HL-60/S4 treated with retinoic acid at 250 ng/mL for 4 days and 3 days (cell line): ENCODE measurements around the gene HJURP.

Experiments
- in situ Hi-C: fragments of 300-500 bp; cut with MboI; formaldehyde crosslinking; loops from 2 replicates; pipeline ENCODE4 v1.7.0; 2022; ENCODE audit warnings: low sequenced_read_pairs

HJURP gene

DNA sequence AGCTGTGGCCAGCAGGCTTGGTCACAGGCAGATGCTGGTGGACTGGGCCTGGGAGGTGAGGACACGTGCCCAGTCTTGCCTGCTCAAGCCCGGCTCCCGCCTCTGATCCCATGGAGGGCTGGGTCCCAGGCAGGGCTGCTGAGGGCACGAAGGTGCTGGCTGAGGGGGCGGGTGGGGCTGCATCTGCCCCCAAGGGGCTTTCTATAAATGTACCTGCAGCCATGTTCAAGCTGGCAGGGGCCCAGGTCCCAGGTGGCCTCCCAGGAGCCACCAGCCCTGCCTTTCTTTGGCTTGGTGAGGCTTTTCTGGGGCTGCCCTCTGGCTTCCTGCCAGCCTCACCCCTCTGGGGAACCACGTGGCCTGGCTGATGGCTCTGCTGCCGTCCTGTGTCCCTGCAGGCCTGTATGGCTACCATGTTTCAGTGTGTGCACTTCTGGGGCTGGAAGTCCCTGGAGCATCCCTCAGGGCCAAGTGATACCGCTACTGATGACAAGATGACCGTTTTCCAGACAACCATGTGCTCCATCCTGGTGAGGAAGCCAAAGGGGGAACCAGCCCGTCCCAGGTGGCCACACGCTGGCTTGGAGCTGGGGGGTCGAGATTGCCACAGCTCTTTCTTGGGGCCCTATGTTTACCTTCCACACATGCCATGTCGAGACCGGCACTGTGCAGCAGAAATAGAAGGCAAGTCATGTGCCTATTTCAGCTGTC, 23.2 kb downstream of the HJURP start:
- in situ Hi-C loops, result no loop called here

DNA sequence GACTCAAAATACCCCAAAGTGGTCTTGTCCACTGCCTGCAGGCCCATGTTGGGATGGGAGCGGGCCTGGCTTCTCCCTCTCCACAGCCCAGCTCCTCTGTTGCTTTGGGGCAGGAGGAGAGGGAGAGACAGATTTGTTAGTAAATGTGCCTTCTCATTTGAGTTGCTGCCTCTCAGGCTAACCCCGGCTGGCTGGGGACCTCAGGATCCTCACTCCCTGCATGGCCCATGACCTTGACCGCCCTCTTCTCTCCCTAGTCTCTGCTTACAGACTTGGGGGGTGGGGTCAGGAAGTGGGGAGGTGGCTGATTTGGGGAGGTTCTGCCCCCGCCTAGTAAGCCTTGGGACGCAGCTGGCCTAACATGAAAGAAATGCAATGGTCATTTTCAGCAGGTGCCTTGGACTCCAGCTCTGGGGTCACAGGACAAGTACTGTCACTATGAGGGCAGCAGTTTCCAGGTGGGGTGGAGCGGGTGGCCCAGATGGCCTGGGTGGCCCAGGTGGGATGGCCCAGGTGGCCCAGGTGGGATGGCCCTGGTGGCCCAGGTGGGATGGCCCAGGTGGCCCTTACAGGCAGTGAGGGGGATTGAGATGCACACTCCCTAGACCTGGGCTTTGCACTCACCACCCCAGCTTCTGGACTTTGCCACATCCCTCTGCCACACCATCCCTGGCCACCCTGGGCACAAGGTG, 24.1 kb downstream of the HJURP start:
- in situ Hi-C loops, result no loop called here

DNA sequence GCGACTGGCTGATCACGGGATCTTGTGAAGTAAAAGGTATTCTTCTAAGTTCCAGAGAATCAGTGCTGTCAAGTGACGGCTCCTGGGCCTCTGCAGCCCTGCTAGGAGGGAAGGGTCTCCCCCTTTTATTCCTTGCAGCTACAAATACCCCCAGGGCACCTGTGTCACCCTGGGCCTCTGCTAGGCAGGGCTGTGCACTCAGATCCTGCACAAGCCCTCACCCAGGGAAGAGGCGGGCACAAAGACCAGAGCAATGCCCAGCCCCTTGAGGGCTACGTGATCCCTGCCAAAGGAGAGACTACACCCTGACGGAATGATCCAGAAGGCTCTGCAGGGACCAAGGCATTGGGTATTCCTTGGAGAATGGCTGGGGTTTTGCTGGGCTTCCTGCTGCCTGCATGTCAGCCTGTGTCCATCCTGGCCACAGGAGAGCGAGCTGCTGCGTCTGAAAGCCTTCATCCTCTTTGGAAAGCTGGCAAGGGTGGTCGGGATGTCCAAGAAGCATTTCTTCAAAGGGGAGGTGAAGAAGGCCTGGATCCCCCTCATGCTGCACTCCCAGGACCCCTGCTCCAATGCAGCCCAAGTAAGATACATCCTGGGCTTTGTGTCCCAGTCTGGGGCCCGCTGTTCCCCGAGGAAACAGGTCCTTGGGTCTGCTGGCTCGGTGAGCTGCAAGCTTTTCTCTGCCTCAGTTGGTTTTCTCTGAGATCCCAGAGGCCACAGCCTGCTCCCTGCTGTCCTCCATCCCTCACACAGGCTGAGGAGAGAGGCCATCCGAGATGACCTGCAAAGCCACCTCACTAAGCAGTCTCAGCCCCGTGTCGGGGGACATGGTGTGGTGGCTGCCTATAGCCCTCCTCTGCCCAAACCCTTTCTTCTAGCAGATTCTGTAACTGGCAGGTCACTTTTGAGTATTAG, 24.9 kb downstream of the HJURP start:
- in situ Hi-C loops, result no loop called here

GRCh38 chr2:233828546-233829192, 25.7 kb downstream of the HJURP start:
- in situ Hi-C loops, result no loop called here

DNA sequence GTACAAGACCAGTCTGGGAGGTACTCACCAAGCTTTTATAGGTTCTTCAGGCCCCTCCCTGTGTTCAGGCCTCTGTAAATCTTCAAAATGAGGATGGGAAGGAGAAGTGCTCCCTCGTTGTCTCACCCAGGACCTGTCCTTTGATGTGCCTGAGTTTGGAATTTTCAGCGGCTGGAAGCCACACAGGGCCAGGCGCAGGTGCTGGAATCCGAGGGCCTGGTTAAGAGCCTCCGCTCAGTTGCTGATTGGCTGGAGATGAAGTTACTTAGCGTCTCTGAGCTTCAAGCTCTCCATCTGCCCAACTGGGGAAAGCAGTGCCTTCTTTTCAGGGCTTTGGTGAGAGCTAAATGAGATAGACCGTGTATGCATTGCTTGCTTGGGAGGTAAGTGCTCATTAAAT, 30.0 kb downstream of the HJURP start:
- in situ Hi-C loops, result no loop called here

DNA sequence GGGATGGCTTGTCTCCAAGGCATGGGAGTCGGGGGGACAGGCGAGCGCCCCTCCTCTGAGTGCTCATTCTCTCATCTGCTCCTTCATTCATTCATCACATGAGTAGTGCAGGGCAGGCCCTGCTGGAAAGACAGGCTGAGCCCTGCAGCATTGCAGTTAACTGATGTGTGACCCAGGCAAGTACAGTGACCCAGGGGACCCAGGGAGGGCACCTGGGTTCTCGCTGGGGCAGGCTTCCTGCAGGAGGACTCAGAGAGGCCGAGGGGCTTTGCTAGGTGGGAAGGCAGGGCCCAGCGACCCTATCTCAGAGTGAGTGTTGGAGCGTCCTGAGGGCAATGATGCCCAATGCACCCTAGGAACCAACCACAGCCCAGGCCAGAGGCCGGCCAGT, 30.6 kb downstream of the HJURP start:
- in situ Hi-C loops, result no loop called here

DNA sequence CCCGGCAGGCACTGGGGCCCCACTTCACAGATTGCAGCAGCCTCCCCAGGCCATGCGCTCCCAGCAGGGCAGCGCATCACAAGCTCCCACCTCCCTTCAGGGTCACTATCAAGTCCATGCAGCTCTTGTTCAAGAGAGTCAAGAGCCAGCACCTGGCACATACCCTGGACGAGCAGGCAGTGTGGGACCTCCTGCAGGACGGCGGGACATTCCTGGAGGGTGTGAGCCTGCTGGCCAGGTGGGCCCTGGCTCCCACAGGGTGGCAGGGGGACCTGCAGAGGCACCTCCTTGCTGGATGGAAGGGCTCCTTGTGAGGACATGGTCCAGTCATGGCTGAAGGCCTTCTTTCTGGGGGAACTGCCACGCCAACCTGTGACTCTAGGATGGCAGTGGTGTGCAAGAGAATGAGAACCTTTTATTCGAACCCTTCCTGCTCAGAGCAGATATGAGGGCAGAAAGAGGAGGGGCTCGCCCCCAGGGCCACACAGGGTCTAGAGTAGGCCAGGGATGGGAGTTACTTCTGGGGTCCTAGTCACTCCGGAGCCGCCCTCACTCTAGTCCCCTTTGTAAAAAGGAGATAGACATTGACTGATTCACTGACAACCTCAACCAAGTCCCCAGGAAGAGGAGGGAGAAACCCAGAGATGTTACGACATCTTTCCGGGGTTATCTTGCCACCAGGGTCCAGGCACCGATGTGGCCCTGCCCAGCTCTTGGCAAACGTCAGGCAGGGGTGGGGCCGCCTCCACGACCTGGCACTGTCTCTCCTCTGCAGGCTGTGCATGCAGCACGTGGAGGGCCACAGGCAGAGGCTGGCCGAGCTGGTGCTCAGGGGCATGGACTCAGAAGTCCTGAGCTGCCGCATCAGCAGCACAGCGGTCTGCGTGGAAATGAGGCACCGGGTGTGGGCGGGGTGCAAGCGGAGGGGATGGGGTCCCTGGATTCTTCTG, 31.3 kb downstream of the HJURP start:
- in situ Hi-C loops, result no loop called here

DNA sequence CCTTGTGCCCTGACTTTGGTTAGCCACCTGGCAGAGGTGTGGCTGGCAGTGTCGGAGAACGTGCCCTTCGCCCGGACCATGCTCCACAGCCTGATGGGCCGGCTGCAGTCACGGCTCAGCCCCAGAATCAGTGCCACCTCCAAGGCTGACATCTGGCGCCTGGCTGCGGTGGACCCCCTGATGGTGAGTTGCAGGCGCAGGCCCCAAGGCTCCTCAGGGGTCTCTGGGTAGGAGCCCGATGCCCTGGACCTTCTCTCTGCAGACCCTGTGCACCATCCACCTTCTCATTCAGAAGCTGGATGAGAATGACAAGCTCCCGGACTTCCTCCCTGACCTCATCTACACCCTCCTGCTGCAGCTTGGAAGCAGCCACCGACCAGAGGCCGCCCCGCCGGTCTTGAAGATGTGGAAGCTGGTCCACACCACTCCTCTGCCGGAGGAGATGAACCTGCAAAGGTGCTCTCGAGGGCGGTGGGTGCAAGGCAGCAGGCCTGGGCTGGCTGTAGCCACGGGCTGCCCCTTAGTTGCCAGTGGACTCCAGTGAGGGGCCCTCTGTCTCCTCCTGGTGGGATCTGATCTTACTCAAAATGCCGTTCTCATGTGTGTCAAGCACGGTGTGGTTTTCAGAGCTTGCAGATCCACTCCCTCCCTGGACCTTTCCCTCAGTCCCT, 32.1 kb downstream of the HJURP start:
- in situ Hi-C loops, result no loop called here

DNA sequence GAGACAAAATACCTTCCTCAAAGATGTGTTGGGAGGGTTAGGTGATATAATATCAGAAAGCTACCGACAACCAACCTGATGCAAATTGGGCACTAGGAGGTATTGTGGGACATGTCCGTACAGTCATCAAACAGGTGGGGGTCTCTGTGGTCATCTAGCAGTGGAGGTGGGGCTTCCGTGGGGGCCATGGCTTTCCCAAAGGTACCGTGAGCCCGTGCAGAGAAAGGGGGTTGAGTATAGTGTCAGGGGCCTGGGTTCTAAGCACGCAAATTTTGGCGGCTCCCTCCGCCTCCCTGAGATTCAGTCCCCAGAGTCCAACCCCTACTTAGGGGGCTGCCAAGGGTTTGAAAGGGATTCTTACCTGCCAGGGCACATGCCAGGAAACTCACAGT, 32.6 kb downstream of the HJURP start:
- in situ Hi-C loops, result no loop called here

GRCh38 chr2:233821196-233821595, 33.1 kb downstream of the HJURP start:
- in situ Hi-C loops, result no loop called here

- in situ Hi-C loops, result no loop called here
These were observed 33.6 kb downstream of the HJURP start for GRCh38 chr2:233820774-233821105.

GRCh38 chr2:233819884-233820773, 34.2 kb downstream of the HJURP start:
- in situ Hi-C loops, result no loop called here

DNA sequence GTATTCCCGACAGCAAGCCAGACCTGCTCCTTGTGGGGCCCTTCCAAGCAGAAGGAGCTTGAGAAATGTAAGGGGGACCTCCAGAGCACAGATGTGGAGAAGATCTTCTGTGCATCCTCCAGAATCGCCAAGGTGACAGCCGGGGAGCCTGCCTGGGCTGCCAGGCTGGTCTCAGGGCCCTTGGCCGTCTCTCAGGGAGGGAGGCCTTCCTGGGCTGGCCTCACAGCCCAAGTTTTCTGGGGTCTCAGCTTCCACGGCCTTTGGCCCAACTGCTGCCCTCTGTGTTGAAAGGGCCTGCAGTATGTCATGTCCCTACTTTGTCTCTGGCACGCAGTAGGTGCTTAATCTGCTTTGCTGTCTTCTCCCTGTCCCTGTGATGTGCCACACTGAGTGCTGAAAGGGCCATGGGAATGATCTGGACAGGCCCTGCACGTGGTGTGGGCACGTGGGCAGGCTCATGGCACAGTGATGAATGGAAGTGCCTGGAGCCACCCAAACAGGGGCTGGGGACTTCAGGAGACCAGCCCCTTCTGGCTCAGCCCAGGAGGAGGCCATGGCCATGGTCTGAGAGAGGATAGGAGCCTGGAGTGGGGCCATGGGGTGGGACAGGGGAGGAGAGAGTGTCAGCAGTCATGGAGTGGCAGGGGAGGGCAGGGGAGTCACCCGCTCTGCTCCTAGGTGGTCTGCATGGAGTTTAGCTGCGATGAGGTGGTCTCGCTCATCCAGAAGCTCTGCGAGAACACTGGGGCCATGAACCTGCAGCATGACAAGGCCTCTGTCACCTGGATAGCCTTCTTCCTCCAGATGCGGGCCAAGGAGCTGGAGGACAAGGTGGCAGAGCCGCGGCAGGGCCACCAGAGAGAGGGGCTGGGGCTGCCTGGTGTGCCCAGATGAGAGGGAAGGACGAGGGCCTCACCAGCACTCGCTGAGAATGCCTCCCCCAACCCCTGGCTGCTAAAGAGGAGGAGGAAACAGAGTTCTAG, 35.4 kb downstream of the HJURP start:
- in situ Hi-C loops, result no loop called here

GRCh38 chr2:233817995-233818638, 36.2 kb downstream of the HJURP start:
- in situ Hi-C loops, result no loop called here

GRCh38 chr2:233817361-233817911, 36.9 kb downstream of the HJURP start:
- in situ Hi-C loops, result no loop called here

- in situ Hi-C loops, result no loop called here
These were observed 37.6 kb downstream of the HJURP start for GRCh38 chr2:233816771-233817170.

DNA sequence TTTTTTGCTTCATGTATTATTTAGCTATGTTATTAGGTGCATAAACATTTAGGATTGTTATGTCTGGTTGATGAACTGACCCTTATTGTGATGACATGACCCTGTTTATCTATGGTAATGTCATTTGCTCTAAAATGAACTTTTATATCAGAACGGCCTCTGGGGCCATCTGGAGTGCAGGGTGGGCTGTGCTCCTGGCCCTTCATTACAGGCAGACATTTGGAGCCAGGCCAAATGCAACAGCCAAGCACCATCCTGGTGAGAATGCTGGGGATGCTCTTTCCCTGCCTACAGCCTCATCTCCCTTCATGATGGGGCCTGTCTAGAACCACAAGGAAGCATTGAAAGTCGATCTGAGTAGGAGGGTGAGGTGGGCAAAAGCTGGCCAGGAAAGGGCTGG, 38.0 kb downstream of the HJURP start:
- in situ Hi-C loops, result no loop called here
